H1 (cell line): ENCODE data around the gene CDC14C. TPM values are rescaled to one million over a fixed set of nuclear protein-coding genes. Genes with fewer than 3 reads are reported as not detected.

Experiments used
- ATF2 ChIP-seq: IDR thresholded peaks from 2 replicates; pipeline ENCODE4 v1.6.1; 2012; ENCODE audit warnings: low read length, inconsistent platforms
- E2F6 ChIP-seq: IDR thresholded peaks from 2 replicates; pipeline ENCODE4 v1.6.1; 2012; ENCODE audit warnings: inconsistent platforms
- RXRA ChIP-seq: IDR thresholded peaks from 2 replicates; pipeline ENCODE4 v1.6.1; 2011; ENCODE audit warnings: low read depth, mild to moderate bottlenecking, low read length, moderate library complexity; ENCODE audit not compliant: insufficient read depth
- SP1 ChIP-seq: IDR thresholded peaks from 2 replicates; pipeline ENCODE4 v1.6.1; 2011; ENCODE audit warnings: low read depth, low read length
- YY1 ChIP-seq: IDR thresholded peaks from 2 replicates; pipeline ENCODE4 v1.6.1; 2011; ENCODE audit warnings: low read depth, mild to moderate bottlenecking, low read length
- polyA plus RNA-seq, 7 experiments: library from polyadenylated mRNA; depleted of rRNA in 3 of 7; stranded (reverse) in 5 of 7; unstranded in 2 of 7; fragments of >200 nt in 5 of 7; fragments of 200-250 nt in 2 of 7; gene quantifications; 1 replicate in 5 of 7; 2 replicates in 1 of 7; 4 replicates in 1 of 7; pipeline versions ENCODE4 v1.2.1 to v1.2.3, GENCODE V29; 2011 to 2013; ENCODE audit warnings: missing spikeins in 2 of 7, mixed read lengths in 2 of 7
- total RNA-seq: library from RNA; stranded (reverse); fragmentation: NEBNext Ultra II Directional; extraction: Animal tissue kit (Norgen Biotek cat#: 25700); gene quantifications from 2 replicates; pipeline ENCODE4 v1.2.1, GENCODE V29; 2021

CDC14C gene
- total and polyA plus RNA-seq, 2 of the 8 experiments (the other 6 are each of a cell fraction or from before 2014, with no cell fraction given), result 0.09 TPM; not detected in 1

- TF ChIP-seq ATF2, result no peak
- TF ChIP-seq YY1, result no peak
- no peak for TF ChIP-seq E2F6
- no peak for TF ChIP-seq SP1
- no peak for TF ChIP-seq RXRA
- TF ChIP-seq, all 59 proteins: peak for 0
These were observed 48.3 kb upstream of the CDC14C start (continued) for GRCh38 chr7:48876087-48876486.
